Measurements from ENCODE around the gene TCF3.

Gene TCF3

DNA sequence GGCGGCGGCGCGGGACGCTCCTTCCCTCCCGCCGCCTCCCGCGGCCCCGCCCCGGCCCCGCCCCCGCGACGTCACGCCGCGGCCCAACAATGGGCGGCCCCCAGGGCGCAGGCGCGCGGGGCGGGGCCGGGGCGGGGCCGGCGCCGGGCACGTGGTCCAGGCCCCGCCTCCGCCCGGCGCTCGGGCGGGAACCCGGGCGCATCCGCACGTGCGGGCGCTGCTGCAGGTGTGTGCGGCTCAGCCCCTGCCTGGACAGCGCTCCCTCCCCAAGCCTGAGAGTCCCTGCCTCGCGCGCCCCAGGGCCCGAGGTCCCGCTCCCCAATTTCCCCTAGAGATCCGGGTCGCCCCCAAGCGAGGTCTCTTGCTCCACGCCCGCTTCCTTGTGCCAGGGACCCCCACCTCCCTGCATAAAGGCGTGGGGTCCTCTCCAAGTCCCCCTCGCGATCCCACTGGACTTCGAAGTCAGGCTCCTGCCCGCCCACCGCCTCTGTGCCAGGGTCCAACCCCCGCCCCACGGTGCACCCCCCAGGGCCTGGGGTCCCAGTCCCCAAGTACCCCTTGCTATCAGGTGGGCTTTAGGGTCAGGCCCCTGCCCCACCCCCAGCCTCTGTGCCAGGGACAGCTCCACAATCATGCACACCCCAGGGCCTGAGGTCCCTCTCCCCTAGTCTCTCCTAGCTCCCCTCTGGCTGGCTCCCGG, 83.9 kb downstream of the TCF3 start, which contains the start of gene MEX3D:
TSS of gene MEX3D (minus strand) at position 6 of the 700 bp plus-strand sequence. CDS start 267 bp downstream, outside the sequence.
- no peaks in the 10 kb centered on the region for H3K27me3 Mint-ChIP-seq
- H3K4me1 Mint-ChIP-seq (ENCODE audit: low read depth): peaks cover 1% of the 10 kb centered on the region
- H3K4me3 Mint-ChIP-seq: peak within 1 kb of the TSS; percentile 40
- no peak within 1 kb of the TSS for H3K27ac Mint-ChIP-seq
- no peaks in the 10 kb centered on the region for H3K9me3 Mint-ChIP-seq (ENCODE audit: low read depth)
- H3K36me3 Mint-ChIP-seq: no peaks in the 10 kb centered on the region

DNA sequence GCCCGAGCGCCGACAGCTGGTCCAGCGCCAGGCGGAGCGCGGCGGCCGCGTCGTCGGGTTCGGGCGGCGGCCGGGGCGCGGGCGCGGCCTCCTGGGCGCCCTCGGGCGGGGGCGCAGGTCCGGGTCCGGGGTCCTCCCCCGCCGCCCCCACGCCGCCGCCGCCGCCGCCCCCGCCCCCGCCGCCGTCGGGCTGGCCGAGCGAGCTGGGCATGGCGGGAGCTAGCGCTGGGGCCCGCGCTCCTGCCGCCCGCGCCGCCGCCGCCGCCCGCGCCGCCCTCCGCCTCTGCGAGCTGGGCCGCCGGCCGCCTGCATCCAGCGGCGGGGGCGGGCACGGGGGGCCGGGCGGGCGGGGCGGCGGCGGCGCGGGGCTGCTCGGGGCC, 84.6 kb downstream of the TCF3 start:
- no peaks in the 10 kb centered on the region for H3K36me3 Mint-ChIP-seq
- no peaks in the 10 kb centered on the region for H3K27me3 Mint-ChIP-seq
- H3K4me1 Mint-ChIP-seq (ENCODE audit: low read depth): peaks cover 1% of the 10 kb centered on the region
- no peak overlapping the region for H3K4me3 Mint-ChIP-seq
- no peaks in the 10 kb centered on the region for H3K9me3 Mint-ChIP-seq (ENCODE audit: low read depth)
- no peak overlapping the region for H3K27ac Mint-ChIP-seq

DNA sequence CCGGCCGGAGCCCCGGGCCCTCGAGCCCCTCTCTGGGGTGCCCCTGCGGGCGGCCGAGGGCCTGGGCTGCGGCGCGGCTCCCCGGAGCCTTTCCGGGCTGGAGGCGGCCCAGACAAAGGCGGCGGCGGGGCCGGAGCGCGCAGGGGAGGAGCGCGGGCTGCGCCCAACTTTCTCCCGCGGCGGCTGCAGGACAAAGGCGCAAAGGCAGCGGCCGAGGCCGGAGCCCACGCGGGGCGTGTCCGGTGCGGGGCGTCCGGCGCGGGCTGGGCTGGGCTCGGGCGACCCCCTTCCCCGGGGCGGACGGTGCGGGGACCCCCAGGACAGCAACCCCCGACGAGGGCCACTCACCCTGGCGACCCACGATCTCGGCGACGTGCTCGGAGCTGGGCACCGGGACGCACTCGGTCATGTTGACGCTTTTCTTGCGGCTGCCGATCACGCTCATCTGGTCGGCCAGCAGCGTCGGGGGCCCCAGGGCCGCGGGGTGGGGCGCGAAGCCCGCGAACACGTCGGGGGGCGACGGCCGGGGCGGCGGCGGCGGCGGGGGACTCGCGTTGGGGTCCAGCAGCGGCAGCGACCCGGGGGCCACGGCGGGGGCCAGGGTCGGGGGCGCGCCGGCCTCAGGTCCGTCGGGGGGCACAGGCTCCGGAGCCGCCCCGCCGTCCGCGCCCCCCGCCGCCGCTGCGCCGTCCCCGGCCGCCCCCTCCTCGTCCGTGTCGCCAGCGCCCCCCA, 85.1 kb downstream of the TCF3 start:
- H3K27me3 Mint-ChIP-seq: no peaks in the 10 kb centered on the region
- no peaks in the 10 kb centered on the region for H3K9me3 Mint-ChIP-seq (ENCODE audit: low read depth)
- H3K36me3 Mint-ChIP-seq: no peaks in the 10 kb centered on the region
- peaks cover 1% of the 10 kb centered on the region for H3K4me1 Mint-ChIP-seq (ENCODE audit: low read depth)
- H3K27ac Mint-ChIP-seq: no peak overlapping the region
- no peak overlapping the region for H3K4me3 Mint-ChIP-seq

DNA sequence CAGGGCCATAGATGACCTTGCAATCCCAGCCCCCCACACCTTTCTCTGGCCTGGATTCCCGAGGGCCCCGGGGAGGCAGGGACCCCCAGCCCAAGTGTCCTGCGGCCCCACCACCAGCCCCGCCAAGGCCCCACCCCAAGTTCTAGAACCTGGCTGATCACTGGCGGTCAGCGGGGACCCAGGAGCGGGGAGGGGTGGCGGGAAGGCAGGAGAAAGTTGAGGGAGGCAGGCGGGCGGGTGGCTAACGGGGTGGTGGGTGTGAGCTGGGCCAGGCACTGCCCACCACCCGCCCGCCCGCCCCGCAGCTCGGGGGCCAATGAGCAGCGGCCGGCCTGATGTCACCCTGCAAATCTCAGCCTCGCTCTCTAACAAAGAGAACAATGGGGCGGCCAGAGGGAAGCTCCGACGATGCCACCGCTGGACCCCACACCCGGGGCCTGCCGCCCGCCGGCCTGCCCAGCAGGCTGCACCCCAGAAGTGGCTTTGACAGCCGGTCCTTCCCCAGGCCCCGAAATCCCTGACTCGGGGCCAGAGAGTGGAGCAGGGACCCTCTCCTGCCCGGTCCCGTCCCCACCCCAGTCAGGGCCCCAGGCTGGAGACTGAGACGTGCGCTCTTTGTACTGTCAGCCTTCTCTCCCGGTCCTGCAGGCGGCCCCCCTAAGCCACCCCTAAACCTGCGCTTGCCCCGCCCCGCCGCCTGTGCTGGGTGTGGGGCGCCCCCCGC, 85.9 kb downstream of the TCF3 start:
- Mint-ChIP-seq H3K4me1 (ENCODE audit: low read depth) (peaks cover 1% of the 10 kb centered on the region), H3K9me3 (ENCODE audit: low read depth) (no peaks in the 10 kb centered on the region)

DNA sequence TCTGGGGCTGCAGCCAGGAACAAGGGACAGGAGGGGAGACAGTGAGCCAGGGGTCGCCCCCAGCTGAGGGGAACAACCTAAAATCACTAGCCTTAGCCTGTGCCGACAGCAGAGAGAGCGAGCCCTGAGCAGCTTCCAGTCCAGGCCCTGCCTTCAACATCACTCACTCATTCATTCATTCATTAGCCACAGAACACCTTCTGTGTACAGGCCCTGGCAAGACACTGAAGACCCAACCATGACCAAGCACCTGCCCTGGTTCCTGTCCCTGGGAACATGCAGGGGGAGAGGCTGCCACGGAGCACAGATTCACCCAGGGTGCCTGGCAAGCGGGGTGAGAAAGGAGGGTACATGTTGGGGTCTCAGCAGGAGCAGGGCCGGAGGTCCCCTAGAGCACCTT, 89.2 kb downstream of the TCF3 start:
- Mint-ChIP-seq H3K4me3 (no peak overlapping the region), H3K27ac (no peak overlapping the region), H3K27me3 (no peaks in the 10 kb centered on the region), H3K4me1 (ENCODE audit: low read depth) (no peaks in the 10 kb centered on the region), H3K9me3 (ENCODE audit: low read depth) (no peaks in the 10 kb centered on the region), H3K36me3 (no peaks in the 10 kb centered on the region)

More for the DNA sequence above, 85.9 kb downstream of the TCF3 start:
- H3K27ac Mint-ChIP-seq: no peak overlapping the region
- no peak overlapping the region for H3K4me3 Mint-ChIP-seq
- no peaks in the 10 kb centered on the region for H3K27me3 Mint-ChIP-seq
- no peaks in the 10 kb centered on the region for H3K36me3 Mint-ChIP-seq

DNA sequence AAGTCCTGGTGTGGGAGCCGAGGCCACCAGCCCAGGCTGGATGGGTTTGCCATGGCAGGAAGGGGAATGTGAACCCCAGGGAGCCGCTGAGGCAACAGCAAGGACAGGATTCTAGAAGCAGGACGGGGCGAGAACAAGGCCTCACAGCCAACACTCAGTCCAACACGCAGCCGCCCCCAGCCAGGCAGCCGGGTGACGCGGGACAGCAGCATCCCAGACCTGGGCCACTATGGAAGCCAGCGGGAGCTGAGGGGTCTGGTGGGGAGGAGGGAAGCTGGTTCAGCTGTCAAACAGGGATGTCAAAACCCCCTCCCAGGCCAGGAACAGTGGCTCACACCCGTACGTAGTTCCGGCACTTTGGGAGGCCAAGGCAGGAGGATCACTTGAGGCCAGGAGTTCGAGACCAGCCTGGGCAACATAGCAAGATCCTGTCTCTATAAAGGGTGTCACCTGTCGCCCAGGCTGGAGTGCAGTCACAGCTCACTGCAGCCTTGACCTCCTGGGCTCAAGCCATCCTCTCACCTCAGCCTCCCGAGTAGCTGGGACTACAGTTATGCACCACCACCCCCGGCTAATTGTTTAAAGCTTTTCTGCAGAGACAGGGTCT, 91.1 kb downstream of the TCF3 start:
- H3K36me3 Mint-ChIP-seq: no peaks in the 10 kb centered on the region
- no peaks in the 10 kb centered on the region for H3K9me3 Mint-ChIP-seq (ENCODE audit: low read depth)
- H3K27ac Mint-ChIP-seq: no peak overlapping the region
- no peak overlapping the region for H3K4me3 Mint-ChIP-seq
- no peaks in the 10 kb centered on the region for H3K4me1 Mint-ChIP-seq (ENCODE audit: low read depth)
- no peaks in the 10 kb centered on the region for H3K27me3 Mint-ChIP-seq

DNA sequence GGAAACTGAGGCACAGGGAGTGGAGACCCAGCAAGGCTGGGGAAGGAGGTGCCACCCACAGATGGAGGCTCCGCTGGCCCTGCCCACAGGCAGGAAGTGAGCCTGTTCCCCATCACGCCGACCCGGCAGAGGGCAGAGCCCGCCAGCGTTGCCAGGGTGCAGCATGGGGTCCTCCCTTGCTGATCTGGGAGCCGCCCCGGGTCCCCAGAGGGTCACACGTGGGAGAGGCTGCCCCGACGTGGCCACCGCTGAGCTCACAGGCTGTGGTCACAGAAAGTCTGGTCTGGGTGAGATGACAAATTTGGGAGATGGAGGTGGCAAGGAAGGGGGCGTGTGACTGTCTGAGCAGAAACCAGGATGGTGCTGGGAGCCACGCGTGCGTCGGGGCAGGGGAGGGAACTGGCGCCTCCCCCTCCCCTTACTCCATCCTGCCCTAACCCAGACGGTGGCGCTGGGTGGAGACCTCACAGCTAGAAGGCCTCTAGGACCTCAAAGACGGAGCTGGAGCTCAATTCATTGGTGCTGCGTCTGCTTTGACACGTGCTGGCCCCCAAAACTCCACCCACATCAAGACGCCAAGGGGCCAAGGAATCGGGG, 92.0 kb downstream of the TCF3 start:
- H3K4me1 Mint-ChIP-seq (ENCODE audit: low read depth): no peaks in the 10 kb centered on the region
- H3K36me3 Mint-ChIP-seq: no peaks in the 10 kb centered on the region
- H3K9me3 Mint-ChIP-seq (ENCODE audit: low read depth): no peaks in the 10 kb centered on the region
- H3K4me3 Mint-ChIP-seq: no peak overlapping the region
- H3K27me3 Mint-ChIP-seq: no peaks in the 10 kb centered on the region
- no peak overlapping the region for H3K27ac Mint-ChIP-seq

Data from activated naive CD8-positive, alpha-beta T cell (primary cell).